ENCODE data around the gene USP44. TPM values are rescaled to one million over a fixed set of nuclear protein-coding genes. Genes with fewer than 3 reads are reported as not detected.

The USP44 gene
- total RNA-seq, 1 donor = 5.2 TPM

DNA sequence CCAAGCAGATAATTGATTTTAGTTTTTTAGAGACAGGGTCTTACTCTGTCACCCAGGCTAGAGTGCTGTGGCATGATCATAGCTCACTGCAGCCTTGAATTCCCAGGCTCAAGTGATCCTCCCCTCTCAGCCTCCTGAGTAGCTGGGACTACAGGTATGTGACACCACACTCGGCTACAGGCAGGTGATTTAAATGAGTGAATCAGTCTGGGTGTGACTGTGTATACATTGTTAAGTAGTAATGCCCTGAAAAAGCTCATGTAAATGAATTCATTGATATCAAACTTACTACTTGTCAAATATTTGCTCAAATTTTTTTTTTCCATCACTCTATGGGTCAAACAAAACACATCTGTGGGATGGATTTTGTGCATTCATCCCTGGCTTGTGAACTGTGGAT, 6.3 kb upstream of the USP44 start:
- TF ChIP-seq, protein P1, sequence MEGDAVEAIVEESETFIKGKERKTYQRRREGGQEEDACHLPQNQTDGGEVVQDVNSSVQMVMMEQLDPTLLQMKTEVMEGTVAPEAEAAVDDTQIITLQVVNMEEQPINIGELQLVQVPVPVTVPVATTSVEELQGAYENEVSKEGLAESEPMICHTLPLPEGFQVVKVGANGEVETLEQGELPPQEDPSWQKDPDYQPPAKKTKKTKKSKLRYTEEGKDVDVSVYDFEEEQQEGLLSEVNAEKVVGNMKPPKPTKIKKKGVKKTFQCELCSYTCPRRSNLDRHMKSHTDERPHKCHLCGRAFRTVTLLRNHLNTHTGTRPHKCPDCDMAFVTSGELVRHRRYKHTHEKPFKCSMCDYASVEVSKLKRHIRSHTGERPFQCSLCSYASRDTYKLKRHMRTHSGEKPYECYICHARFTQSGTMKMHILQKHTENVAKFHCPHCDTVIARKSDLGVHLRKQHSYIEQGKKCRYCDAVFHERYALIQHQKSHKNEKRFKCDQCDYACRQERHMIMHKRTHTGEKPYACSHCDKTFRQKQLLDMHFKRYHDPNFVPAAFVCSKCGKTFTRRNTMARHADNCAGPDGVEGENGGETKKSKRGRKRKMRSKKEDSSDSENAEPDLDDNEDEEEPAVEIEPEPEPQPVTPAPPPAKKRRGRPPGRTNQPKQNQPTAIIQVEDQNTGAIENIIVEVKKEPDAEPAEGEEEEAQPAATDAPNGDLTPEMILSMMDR (IDR thresholded peaks at IDR 0.05; ENCODE audit: insufficient read depth, low read depth, low read length) = no peak
- no peak for DNase-seq (ENCODE audit: low read depth)
- no peak overlapping the region for H3K4me3 ChIP-seq (ENCODE audit: low read depth, low read length)

DNA sequence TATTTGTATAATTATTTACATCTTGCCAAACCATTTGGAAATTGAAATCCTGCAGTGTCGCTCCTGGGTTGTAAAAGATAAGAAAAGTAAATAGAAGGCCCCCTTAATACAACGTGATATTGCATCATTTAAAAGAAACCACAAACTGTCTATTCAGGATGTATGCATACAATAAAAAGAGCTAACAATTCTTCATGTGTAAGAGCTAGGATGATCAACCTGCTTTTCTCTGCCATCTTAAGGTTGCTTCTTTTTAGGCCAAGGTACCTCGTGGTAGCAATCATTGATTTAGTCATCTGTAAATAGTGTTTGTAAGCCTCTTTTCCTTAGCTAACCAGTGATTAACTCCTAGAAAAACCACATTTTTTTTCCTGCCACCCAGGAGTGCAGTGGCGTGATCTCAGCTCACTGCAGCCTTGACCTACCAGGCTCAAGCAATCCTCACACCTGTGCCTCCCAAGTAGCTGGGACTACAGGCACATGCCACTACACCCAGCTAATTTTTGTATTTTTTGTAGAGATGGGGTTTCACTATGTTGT, 3.3 kb upstream of the USP44 start:
- DNase-seq (ENCODE audit: low read depth) = no peak
- TF ChIP-seq, protein P1 (IDR thresholded peaks at IDR 0.05; ENCODE audit: insufficient read depth, low read depth, low read length) = no peak
- H3K4me3 ChIP-seq (ENCODE audit: low read depth, low read length) = no peak overlapping the region

DNA sequence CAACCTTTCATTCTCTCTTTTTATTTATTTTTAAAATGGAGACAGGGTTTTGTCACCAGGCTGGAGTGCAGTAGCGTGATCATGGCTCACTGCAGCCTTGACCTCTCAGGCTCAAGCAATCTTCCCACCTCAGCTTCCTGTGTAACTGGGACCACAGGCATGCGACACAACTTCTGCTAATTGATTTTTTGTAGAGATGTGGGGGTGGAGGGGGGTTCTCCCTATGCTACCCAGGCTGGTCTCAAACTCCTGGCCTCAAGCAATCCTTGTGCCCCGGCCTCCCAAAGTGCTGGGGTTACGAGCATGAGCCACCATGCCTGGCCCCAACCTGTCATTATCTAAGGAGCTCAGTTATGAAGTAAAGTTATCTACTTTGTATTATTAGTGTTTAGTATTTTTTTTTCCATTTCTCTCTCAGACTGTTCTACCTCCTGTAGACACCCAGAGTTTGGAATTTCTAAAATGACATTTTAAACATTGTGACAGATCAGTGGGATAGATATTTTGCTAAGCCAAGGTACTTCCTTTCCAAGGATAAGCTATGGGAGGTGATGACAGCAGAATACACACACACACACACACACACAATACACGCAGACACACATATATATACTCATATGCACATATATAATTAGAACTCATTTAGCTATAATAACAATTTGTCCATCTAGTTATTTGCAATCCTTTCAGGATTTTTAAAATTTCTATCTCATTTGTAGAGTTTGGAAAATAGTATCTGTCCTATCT, 2.1 kb upstream of the USP44 start:
- H3K4me3 ChIP-seq (ENCODE audit: low read depth, low read length) = no peak overlapping the region
- no peak for DNase-seq (ENCODE audit: low read depth)
- TF ChIP-seq, protein P1 (IDR thresholded peaks at IDR 0.05; ENCODE audit: insufficient read depth, low read depth, low read length) = no peak

DNA sequence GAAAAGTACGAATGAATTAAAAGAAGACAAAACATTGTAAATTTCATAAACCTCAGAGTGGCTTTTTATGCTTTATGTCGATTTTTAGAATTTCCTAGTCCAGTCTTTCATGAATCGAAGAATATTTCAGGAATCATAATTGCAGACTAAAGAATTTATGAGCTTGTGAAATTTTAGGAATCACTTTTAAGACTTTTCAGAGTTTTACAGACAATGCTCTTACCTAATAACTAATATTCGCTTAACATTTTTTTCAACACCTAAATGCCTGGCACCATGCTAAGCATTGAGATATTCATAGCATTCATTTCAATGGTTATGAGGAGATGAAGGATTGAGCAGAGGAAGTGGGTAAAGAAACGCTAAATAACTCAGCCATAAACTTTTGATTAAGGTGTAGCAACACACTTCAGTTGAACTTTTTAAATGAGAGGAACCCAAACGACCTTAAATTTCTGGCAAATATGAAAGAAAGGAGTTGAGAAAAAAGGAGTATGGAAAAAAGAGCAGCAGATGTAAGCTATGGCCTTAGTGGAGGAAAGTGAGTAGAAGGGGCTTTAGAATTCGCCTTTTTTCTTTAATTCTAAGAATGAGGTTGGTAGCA, 739 bp upstream of the USP44 start:
- no peak overlapping the region for H3K4me3 ChIP-seq (ENCODE audit: low read depth, low read length)
- no peak for DNase-seq (ENCODE audit: low read depth)
- TF ChIP-seq, protein P1 (IDR thresholded peaks at IDR 0.05; ENCODE audit: insufficient read depth, low read depth, low read length) = no peak

DNA sequence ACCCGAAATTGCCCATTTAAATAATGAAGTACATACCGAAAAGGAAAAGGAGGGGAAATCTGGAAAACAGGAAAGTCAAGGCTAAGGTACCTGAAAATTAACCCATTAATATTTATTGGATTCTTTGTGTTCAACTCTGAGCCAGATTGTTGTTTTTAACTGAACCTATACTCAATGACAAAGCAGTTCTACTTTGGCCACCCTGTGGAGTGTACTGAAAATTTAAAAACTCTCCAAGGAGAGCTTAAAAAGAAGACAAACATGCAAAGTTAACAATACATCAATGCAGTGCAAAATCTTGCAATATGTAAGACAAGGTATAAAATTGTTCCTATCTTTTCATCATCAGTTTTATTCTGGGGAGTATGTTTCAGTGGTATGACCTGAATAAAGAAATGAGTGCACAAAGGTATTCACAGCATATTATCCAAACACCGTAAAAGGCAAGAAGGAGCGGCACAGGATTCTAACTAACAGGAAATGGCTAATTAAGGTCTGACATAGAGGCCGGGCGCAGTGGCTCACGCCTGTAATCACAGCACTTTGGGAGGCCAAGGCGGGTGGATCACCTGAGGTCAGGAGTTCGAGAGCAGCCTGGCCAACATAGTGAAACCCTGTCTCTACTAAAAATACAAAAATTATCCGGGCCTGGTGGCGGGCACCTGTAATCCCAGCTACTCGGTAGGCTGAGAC, 1.7 kb downstream of the USP44 start:
- TF ChIP-seq, protein P1 (IDR thresholded peaks at IDR 0.05; ENCODE audit: insufficient read depth, low read depth, low read length) = no peak
- no peak for DNase-seq (ENCODE audit: low read depth)
- H3K4me3 ChIP-seq (ENCODE audit: low read depth, low read length) = no peak overlapping the region

DNA sequence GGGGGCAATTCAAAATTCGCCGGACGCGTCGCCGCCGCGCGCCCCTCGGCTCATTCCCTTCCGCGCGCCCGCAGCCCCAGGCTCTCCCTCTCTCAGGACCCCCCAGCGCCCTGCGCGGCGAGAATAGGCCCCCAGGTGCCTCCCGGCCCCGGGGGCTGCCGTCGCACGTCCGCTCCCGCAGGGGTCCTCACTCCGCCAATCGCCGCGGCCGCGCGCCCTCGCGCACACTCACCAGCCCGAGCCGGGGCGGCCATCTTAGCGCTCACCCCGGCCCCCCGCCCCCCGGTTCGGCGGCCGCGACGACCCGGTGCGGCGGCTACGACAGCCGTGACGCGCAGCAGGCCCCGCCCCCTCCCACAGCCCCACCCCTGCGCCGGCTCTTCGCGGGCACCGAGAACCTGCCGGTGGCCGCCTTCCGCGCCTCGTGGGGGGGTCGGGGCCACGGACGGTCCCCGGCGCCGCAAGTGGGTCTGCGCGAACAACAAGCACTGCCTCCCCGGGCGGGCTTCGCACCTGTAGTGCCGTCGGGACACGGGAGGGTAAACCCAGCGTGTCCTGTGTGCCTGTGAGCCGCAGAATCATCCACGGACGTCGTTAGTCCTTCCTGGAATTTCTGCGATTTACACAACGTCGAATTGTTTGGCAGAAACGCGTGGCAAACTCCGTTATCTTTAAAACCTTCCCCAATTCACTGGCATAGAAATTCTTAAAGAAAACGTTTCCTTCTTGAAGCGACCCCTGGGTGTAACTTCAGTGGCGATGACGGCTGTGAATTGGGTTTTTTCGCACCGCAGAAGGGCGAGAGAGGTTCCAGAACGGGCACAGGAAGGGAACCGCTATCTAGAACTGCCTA, 2.5 kb downstream of the USP44 start:
- peak overlapping the region; percentile 57 for H3K4me3 ChIP-seq (ENCODE audit: low read depth, low read length)
- DNase-seq (ENCODE audit: low read depth) = no peak
- TF ChIP-seq, protein P1 (IDR thresholded peaks at IDR 0.05; ENCODE audit: insufficient read depth, low read depth, low read length) = no peak
